Measurements from ENCODE around the gene MYO9B.

MYO9B gene

DNA sequence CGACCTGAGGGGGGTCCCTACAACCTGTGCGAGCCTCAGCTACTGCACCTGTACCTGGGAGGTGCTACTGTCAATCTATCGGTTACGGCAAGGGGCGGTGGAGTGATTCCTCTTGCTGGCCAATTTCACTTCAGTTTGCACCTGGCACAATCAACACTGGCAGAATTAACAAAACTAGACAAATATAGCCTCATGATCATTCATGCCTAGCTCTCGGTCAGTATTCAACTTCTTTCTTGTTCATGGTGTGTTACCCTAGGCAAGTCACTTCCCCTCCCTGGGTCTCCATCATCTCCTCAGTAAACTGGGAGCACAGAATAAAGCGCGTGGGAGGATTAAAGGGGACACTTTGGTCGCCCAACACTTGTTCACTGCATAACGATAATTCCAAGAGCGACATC is 943 bp upstream of the MYO9B start:
- TF ChIP-seq, protein P1, sequence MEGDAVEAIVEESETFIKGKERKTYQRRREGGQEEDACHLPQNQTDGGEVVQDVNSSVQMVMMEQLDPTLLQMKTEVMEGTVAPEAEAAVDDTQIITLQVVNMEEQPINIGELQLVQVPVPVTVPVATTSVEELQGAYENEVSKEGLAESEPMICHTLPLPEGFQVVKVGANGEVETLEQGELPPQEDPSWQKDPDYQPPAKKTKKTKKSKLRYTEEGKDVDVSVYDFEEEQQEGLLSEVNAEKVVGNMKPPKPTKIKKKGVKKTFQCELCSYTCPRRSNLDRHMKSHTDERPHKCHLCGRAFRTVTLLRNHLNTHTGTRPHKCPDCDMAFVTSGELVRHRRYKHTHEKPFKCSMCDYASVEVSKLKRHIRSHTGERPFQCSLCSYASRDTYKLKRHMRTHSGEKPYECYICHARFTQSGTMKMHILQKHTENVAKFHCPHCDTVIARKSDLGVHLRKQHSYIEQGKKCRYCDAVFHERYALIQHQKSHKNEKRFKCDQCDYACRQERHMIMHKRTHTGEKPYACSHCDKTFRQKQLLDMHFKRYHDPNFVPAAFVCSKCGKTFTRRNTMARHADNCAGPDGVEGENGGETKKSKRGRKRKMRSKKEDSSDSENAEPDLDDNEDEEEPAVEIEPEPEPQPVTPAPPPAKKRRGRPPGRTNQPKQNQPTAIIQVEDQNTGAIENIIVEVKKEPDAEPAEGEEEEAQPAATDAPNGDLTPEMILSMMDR (IDR thresholded peaks at IDR 0.05; ENCODE audit: low read depth, low read length, missing control alignments), result no peak
- no peak for DNase-seq (ENCODE audit: extremely low read depth, low read depth)
- H3K4me3 ChIP-seq (replicated peaks; ENCODE audit: low read depth, low read length), result peak overlapping the region; percentile 66

DNA sequence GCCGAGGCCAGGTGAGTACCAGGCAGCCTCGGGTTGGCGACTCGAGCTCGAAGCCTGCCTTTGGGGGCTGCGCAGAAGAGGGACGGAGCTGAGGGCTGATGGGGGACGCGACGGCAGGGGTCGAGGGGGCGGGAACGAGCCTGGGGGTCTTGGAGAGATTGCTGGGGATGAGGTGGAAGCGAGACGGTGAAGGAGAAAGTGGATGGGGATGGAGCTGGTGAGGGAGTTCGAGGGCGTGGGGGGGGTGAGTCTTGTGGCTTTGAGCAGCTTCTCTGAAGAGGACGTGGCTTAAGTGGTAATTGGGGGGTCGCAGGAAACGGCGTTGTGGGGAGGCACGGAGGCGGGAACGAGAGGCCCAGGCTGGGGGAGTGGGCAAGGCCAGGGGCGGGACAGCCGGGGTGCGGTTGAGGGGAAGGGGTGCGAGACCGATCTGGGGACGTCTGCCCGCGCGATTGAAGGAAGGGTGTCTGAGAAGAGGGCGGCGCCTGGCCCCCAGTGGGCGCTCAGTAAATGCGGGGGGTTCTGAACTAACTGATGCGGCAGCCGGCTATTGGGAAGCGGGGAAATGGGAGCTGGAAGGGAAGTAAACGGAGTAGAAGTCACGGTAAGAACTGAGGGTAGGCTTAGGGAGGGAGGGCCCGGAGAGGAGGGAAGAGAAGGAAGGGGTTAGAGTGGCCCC is 426 bp downstream of the MYO9B start:
- H3K4me3 ChIP-seq (replicated peaks; ENCODE audit: low read depth, low read length), result peak overlapping the region; percentile 69
- DNase-seq (ENCODE audit: extremely low read depth, low read depth), result no peak
- TF ChIP-seq, protein P1 (IDR thresholded peaks at IDR 0.05; ENCODE audit: low read depth, low read length, missing control alignments), result no peak

DNA sequence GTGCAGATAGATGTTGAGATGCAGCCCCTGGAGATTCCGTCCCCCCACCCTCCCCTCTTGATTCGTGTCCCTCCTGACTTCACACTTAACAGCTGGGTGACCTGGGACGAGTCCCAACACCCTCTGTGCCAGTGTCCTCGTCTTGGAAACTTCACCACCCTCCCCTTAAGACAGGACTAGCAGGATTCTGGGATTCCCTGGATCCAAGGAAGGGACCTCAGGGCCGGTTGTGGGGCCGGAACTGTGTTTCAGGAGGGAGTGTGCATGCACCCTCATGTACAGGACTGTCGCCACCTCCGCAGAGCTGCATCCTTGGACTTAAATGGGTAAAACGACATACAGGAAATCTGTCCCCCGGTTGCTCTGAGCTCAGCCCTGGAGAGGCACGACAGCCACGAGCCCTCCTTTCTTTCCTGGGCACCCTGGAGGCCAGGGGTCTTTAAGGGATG is 990 bp downstream of the MYO9B start:
- H3K4me3 ChIP-seq (replicated peaks; ENCODE audit: low read depth, low read length), result peak overlapping the region; percentile 69
- DNase-seq (ENCODE audit: extremely low read depth, low read depth), result no peak
- TF ChIP-seq, protein P1 (IDR thresholded peaks at IDR 0.05; ENCODE audit: low read depth, low read length, missing control alignments), result no peak

DNA sequence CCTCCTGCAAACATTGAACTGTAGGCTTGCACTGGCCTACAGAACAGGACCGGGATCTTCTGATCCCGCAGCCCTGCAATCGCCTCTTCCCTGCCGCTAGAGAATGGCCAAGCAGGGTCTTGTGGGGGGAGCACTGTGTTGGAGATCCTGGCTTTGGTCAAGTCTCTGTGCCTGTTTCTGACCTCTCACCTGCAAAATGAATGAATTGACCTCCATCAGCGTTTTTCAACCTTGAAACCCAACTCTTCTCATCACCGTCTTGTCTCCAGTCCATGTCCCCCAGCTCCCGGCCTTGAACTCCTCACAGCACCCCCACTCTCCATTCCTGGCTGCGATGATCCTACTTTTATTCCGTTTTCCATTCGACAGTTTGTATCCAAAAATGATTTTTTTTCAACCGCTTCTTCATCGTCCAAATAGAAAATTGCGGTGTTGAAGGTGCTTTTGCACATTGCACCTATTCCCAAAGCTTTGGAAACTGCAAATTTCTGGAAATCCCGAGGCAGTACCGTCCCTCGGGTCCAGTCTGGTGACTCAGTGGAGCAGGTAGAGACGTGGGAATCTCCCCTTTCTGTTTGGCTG is 2.0 kb downstream of the MYO9B start:
- TF ChIP-seq, protein P1 (IDR thresholded peaks at IDR 0.05; ENCODE audit: low read depth, low read length, missing control alignments), result no peak
- DNase-seq (ENCODE audit: extremely low read depth, low read depth), result no peak
- H3K4me3 ChIP-seq (replicated peaks; ENCODE audit: low read depth, low read length), result peak overlapping the region; percentile 69

DNA sequence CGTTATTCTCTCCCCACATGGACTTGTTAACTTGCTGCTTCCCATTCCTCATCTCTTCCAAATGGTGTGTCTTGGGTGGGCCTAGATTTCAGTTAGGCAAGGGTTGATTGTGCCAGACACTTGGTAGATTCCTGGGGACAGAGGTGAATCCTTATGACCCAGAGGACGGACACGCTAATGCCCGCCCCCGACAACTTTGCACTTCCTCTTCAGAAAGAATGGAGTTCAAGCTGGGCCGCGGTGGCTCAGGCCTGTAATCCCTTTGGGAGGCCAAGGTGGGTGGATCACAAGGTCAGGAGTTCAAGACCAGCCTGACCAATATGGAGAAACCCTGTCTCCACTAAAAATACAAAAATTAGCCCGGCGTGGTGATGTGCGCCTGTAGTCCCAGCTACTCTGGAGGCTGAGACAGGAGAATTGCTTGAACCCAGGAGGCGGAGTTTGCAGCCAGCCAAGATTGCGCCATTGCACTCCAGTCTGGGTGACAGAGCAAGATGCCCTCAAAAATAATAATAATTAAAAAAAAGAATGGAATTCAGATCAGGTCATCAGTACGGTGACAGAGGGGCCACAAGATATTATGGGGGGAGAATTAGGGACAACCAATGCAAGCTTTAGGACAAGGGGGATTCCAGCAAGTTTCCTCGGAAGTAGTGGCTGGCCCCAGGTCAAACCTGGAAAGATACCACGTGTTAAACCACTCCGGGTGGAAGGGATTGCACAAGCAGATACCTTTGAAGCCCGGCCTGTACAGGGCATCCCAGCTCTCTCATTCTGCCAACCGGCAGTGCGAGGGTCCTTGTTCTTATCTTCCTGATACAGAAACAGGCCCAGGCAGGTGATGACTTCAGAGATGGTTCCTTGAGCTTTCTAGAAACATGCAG is 2.7 kb downstream of the MYO9B start:
- no peak overlapping the region for H3K4me3 ChIP-seq (replicated peaks; ENCODE audit: low read depth, low read length)
- no peak for DNase-seq (ENCODE audit: extremely low read depth, low read depth)
- TF ChIP-seq, protein P1 (IDR thresholded peaks at IDR 0.05; ENCODE audit: low read depth, low read length, missing control alignments), result no peak

DNA sequence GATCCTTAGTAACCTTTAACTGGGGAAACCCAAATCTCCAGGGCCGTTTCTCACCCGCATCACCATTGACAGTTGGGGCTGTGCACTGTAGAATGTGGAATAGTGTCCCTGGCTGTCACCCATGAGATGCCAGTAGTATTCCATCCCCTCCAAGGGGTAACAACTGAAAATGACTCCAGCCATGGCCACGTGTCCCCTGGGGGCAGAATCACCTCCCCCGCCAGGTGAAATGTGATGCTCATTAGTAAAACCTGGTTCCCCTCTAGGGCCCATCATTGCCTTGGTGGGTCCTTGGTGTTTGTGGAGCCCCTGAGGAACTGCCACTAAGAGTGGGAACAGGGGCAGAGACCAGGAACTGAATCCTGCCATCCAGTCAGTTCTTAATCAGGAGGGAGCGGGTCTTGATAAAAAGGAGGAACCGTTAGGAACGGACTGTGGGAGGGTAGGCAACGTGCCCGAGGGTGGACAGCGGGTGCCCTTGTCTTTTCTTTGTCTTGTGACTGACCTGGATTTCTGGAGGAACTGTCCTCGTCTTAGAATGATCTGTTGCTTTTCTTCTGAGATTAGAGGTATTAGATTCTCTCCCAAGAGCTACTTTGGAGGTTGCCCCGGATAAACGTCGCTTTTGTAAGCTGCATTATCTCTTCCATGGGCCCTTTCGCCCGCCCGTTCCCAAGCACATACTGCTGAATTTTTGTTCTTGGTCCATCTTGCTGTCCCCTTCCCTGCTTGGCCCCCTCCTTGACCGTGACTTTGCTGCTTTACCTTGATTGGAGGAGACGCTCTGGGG is 3.5 kb downstream of the MYO9B start:
- TF ChIP-seq, protein P1 (IDR thresholded peaks at IDR 0.05; ENCODE audit: low read depth, low read length, missing control alignments), result no peak
- H3K4me3 ChIP-seq (replicated peaks; ENCODE audit: low read depth, low read length), result peak overlapping the region; percentile 37
- no peak for DNase-seq (ENCODE audit: extremely low read depth, low read depth)
